Measurements from ENCODE around the gene NAA60. TPM values are rescaled to one million over a fixed set of nuclear protein-coding genes. Genes with fewer than 3 reads are reported as not detected.
A peak's percentile ranks its signal among the peaks of the same experiment; 100 is the strongest.
"Not testable (repeated sequence)": the region's sequence is repeated elsewhere in the genome, so short reads cannot be mapped to it uniquely, and the experiment has no call there.

NAA60 gene
- total RNA-seq, 2 experiments from 2014 or later: 20.0 to 27.1 TPM

DNA sequence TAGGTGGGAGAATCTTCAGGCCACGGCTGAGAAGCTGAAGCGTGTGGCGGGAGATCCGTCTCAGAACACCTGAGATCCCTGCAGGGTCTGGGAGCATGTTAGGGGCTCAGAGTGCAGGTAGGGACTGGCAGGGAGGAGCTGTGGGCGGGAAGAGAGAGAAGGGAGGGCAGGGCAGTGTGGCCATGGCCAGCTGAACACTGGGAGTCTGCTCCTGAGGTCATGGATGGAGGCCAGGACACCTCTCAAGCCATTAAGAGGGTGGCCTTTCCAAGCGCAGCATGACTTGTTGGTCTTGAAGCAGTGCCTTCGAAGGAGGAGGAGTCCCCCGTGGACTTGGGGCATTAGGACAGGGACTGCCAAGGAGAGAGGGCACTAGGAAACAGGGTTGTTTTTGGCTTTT is 23.7 kb downstream of the NAA60 start:
- DNase-seq: no peak
- peaks cover 54% of the 10 kb centered on the region for H3K4me1 Mint-ChIP-seq (ENCODE audit: low read depth)
- intact Hi-C loops (cut with micrococcal nuclease): no loop called here
- H3K4me3 Mint-ChIP-seq: no peak overlapping the region
- H3K9me3 Mint-ChIP-seq: no peaks in the 10 kb centered on the region
- no peak overlapping the region for H3K27ac Mint-ChIP-seq
- CTCF ChIA-PET: no interaction called here
- peaks cover 15% of the 10 kb centered on the region for H3K36me3 Mint-ChIP-seq (ENCODE audit: low read depth)
- H3K27me3 Mint-ChIP-seq (ENCODE audit: low read depth): no peaks in the 10 kb centered on the region

DNA sequence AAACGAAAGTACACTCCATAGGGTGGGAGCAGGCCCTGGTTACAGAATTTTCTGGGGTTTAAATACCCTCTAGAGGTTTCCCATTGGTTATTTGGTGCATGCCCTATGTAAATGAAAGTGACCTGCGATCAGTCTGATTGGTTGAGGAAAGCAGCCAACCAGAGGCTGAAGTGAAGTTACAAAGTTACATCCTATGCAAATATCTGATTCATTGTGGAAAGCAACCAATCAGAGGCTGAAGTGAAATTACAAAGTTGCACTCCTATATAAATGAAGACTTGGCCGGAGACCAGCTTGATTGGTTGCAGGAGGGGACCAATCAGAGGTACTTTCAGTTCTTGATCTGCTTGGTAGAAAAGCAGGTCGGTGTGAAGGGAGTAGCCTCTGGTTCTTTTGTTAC is 24.4 kb downstream of the NAA60 start:
- Mint-ChIP-seq H3K9me3 (no peaks in the 10 kb centered on the region), H3K4me3 (no peak overlapping the region), H3K27ac (no peak overlapping the region), H3K36me3 (ENCODE audit: low read depth) (peaks cover 15% of the 10 kb centered on the region), H3K4me1 (ENCODE audit: low read depth) (peaks cover 56% of the 10 kb centered on the region), H3K27me3 (ENCODE audit: low read depth) (no peaks in the 10 kb centered on the region)
- CTCF ChIA-PET: no interaction called here
- no peak for DNase-seq
- intact Hi-C loops (cut with micrococcal nuclease): no loop called here

GRCh38 chr16:3468501-3468900 is 25.0 kb downstream of the NAA60 start:
- DNase-seq: no peak
- H3K36me3 Mint-ChIP-seq (ENCODE audit: low read depth): peaks cover 15% of the 10 kb centered on the region
- no peak overlapping the region for H3K27ac Mint-ChIP-seq
- peaks cover 60% of the 10 kb centered on the region for H3K4me1 Mint-ChIP-seq (ENCODE audit: low read depth)
- H3K4me3 Mint-ChIP-seq: no peak overlapping the region
- no peaks in the 10 kb centered on the region for H3K27me3 Mint-ChIP-seq (ENCODE audit: low read depth)
- H3K9me3 Mint-ChIP-seq: no peaks in the 10 kb centered on the region
- intact Hi-C loops (cut with micrococcal nuclease): no loop called here
- CTCF ChIA-PET: no interaction called here

DNA sequence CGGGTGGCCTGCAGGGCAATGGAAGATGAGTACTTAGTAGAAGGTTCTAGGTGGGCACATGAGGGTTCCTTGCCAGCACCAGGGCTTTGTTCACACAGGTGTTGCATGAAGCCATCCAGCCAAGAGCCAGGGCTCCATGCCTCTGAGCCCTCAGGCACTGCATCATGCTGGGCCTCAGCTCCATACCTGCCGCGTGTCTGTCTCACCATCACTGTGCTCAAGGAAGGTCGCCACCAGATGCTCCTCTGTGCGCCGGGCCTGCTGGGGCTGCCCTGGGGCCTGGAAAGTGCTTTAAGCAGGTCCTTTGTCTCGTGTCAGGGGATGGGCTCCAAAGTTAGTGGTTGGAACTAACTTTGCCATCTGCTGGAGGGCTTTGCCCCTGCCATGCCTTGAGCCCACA is 26.3 kb downstream of the NAA60 start:
- no peak for DNase-seq
- H3K27ac Mint-ChIP-seq: no peak overlapping the region
- H3K27me3 Mint-ChIP-seq (ENCODE audit: low read depth): no peaks in the 10 kb centered on the region
- no peak overlapping the region for H3K4me3 Mint-ChIP-seq
- H3K4me1 Mint-ChIP-seq (ENCODE audit: low read depth): peaks cover 53% of the 10 kb centered on the region
- CTCF ChIA-PET: no interaction called here
- H3K9me3 Mint-ChIP-seq: no peaks in the 10 kb centered on the region
- intact Hi-C loops (cut with micrococcal nuclease): no loop called here
- H3K36me3 Mint-ChIP-seq (ENCODE audit: low read depth): peaks cover 15% of the 10 kb centered on the region

GRCh38 chr16:3470723-3471122 is 27.2 kb downstream of the NAA60 start:
- Mint-ChIP-seq H3K9me3 (no peaks in the 10 kb centered on the region), H3K36me3 (ENCODE audit: low read depth) (peaks cover 11% of the 10 kb centered on the region), H3K27ac (no peak overlapping the region), H3K4me3 (no peak overlapping the region), H3K4me1 (ENCODE audit: low read depth) (peaks cover 48% of the 10 kb centered on the region), H3K27me3 (ENCODE audit: low read depth) (no peaks in the 10 kb centered on the region)
- intact Hi-C loops (cut with micrococcal nuclease): no loop called here
- CTCF ChIA-PET: no interaction called here
- DNase-seq: no peak

GRCh38 chr16:3471518-3472176 is 28.2 kb downstream of the NAA60 start:
- Mint-ChIP-seq H3K4me3 (no peak overlapping the region), H3K36me3 (ENCODE audit: low read depth) (peaks cover 8% of the 10 kb centered on the region), H3K9me3 (no peaks in the 10 kb centered on the region), H3K27me3 (ENCODE audit: low read depth) (no peaks in the 10 kb centered on the region), H3K27ac (no peak overlapping the region), H3K4me1 (ENCODE audit: low read depth) (peaks cover 40% of the 10 kb centered on the region)
- intact Hi-C loops (cut with micrococcal nuclease): no loop called here
- CTCF ChIA-PET: interaction anchor here (0.7 kb wide), 1 partner anchor 40 kb away, joined by 4 read pairs; no protein-coding TSS in a partner anchor
- no peak for DNase-seq

- Mint-ChIP-seq H3K27me3 (ENCODE audit: low read depth) (no peaks in the 10 kb centered on the region), H3K27ac (no peak overlapping the region), H3K4me1 (ENCODE audit: low read depth) (peaks cover 27% of the 10 kb centered on the region), H3K36me3 (ENCODE audit: low read depth) (peaks cover 3% of the 10 kb centered on the region), H3K4me3 (no peak overlapping the region), H3K9me3 (no peaks in the 10 kb centered on the region)
- CTCF ChIA-PET: no interaction called here
- DNase-seq: peak; percentile 20
- intact Hi-C loops (cut with micrococcal nuclease): no loop called here
Measured at GRCh38 chr16:3472878-3473595, 29.6 kb downstream of the NAA60 start.

DNA sequence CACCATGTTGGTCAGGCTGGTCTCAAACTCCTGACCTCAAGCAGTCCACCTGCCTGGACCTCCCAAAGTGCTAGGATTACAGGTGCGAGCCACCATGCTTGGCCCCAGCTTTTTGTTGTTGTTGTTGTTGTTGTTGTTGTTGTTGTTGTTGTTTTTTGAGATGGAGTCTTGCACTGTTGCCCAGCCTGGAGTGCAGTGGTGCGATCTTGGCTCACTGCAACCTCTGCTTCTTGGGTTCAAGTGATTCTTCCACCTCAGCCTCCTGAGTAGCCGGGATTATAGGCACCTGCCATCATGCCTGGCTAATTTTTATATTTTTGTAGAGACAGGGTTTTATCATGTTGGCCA is 30.1 kb downstream of the NAA60 start:
- H3K27ac Mint-ChIP-seq; H3K36me3 Mint-ChIP-seq (ENCODE audit: low read depth); H3K9me3 Mint-ChIP-seq; DNase-seq; intact Hi-C loops (cut with micrococcal nuclease); H3K4me3 Mint-ChIP-seq; H3K27me3 Mint-ChIP-seq (ENCODE audit: low read depth); CTCF ChIA-PET: not testable (repeated sequence)
- peaks cover 23% of the 10 kb centered on the region for H3K4me1 Mint-ChIP-seq (ENCODE audit: low read depth)

DNA sequence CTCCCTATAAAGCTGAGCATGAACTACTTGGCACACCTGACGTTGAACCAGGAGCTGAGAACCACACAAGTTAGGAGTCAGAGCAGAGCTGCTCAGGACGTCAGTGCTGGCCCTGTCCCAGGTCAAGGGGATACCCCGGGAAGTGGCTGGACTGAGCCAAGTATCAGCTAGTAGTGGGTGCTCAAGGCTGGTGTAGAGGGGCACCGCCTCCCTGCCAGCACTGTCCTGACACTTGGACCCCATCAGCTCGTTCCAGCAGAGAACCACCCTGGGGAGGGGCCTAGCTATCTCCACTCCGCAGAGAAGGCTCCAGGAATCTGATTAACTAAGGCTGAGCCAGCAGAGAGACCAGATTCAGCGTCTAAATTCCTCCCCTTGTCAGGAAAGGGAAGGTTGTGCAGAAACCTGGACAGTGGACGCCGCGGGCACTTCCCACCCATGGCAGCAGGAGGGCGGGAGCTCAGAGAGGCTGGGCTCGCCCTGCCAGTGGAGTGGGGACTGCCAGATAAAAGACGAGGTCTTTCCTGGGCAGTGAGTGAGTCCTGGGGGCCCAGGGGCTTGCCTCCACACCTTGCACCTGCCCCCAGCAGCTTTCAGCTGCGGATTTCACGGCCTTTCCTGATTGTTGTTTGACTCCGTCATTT is 30.8 kb downstream of the NAA60 start:
- H3K27ac Mint-ChIP-seq: no peak overlapping the region
- CTCF ChIA-PET: interaction anchor here (0.5 kb wide), 1 partner anchor 32 kb away, joined by 3 read pairs; no protein-coding TSS in a partner anchor
- intact Hi-C loops (cut with micrococcal nuclease): no loop called here
- H3K4me3 Mint-ChIP-seq: no peak overlapping the region
- H3K27me3 Mint-ChIP-seq (ENCODE audit: low read depth): no peaks in the 10 kb centered on the region
- peaks cover 23% of the 10 kb centered on the region for H3K4me1 Mint-ChIP-seq (ENCODE audit: low read depth)
- H3K9me3 Mint-ChIP-seq: no peaks in the 10 kb centered on the region
- peaks cover 4% of the 10 kb centered on the region for H3K36me3 Mint-ChIP-seq (ENCODE audit: low read depth)
- no peak for DNase-seq

- H3K36me3 Mint-ChIP-seq (ENCODE audit: low read depth); H3K9me3 Mint-ChIP-seq; H3K27me3 Mint-ChIP-seq (ENCODE audit: low read depth); intact Hi-C loops (cut with micrococcal nuclease); H3K4me3 Mint-ChIP-seq; H3K27ac Mint-ChIP-seq; DNase-seq: not testable (repeated sequence)
- CTCF ChIA-PET: interaction anchor here (0.5 kb wide), 1 partner anchor 31 kb away, joined by 3 read pairs; no protein-coding TSS in a partner anchor
- peaks cover 24% of the 10 kb centered on the region for H3K4me1 Mint-ChIP-seq (ENCODE audit: low read depth)
Measured at GRCh38 chr16:3474870-3475269, 31.4 kb downstream of the NAA60 start.

GRCh38 chr16:3475604-3476375 is 32.3 kb downstream of the NAA60 start:
- Mint-ChIP-seq H3K27me3 (ENCODE audit: low read depth) (no peaks in the 10 kb centered on the region), H3K27ac (no peak overlapping the region), H3K36me3 (ENCODE audit: low read depth) (peaks cover 4% of the 10 kb centered on the region), H3K4me3 (no peak overlapping the region), H3K9me3 (no peaks in the 10 kb centered on the region), H3K4me1 (ENCODE audit: low read depth) (peaks cover 22% of the 10 kb centered on the region)
- CTCF ChIA-PET: no interaction called here
- no peak for DNase-seq
- intact Hi-C loops (cut with micrococcal nuclease): no loop called here

GRCh38 chr16:3476409-3476808 is 32.9 kb downstream of the NAA60 start:
- H3K27ac Mint-ChIP-seq: no peak overlapping the region
- H3K4me3 Mint-ChIP-seq: no peak overlapping the region
- H3K36me3 Mint-ChIP-seq (ENCODE audit: low read depth): peaks cover 6% of the 10 kb centered on the region
- no peaks in the 10 kb centered on the region for H3K9me3 Mint-ChIP-seq
- DNase-seq: no peak
- no peaks in the 10 kb centered on the region for H3K27me3 Mint-ChIP-seq (ENCODE audit: low read depth)
- peaks cover 20% of the 10 kb centered on the region for H3K4me1 Mint-ChIP-seq (ENCODE audit: low read depth)
- CTCF ChIA-PET: no interaction called here
- intact Hi-C loops (cut with micrococcal nuclease): no loop called here

Measured in activated naive CD4-positive, alpha-beta T cell treated with anti-CD3 and anti-CD28 coated beads for 36 hours (primary cell).